Measurements from ENCODE around the gene GFI1. TPM values are rescaled to one million over a fixed set of nuclear protein-coding genes. Genes with fewer than 3 reads are reported as not detected.

The GFI1 gene
- total and polyA plus RNA-seq, 2 of the 13 experiments (the other 11 are each of a cell fraction or from before 2014, with no cell fraction given) = 10.3 to 10.5 TPM

GRCh38 chr1:92473781-92474495 is 12.8 kb downstream of the GFI1 start:
- Histone ChIP-seq H3K4me3 (replicated peaks in 1 of 3; ENCODE audit: insufficient read depth in 1 of 3, low read depth in 2 of 3, low read length in 3 of 3) (no peak overlapping the region), H3K27ac (ENCODE audit: extremely low read length, insufficient read depth, low read length) (no peak overlapping the region), H3K9me3 (ENCODE audit: low read length) (no peaks in the 10 kb centered on the region), H3K36me3 (replicated peaks in 1 of 2; ENCODE audit: control insufficient read depth in 1 of 2, insufficient read depth in 2 of 2, low read length in 2 of 2) (peaks cover 0 to 23% of the 10 kb centered on the region in 2 experiments; a peak in 4 of 5 replicates), H2AFZ (ENCODE audit: low read length) (no peak overlapping the region), H3K27me3 (ENCODE audit: control insufficient read depth in 1 of 2, insufficient read depth in 2 of 2, low read length in 2 of 2) (no peaks in the 10 kb centered on the region), H3K9ac (ENCODE audit: insufficient read depth, low read depth, low read length) (no peak overlapping the region), H4K20me1 (ENCODE audit: insufficient read depth, low read length) (no peaks in the 10 kb centered on the region), H3K79me2 (ENCODE audit: insufficient read depth, low read length) (no peaks in the 10 kb centered on the region), H3K4me2 (ENCODE audit: low read depth, low read length) (no peak overlapping the region), H3K4me1 (ENCODE audit: insufficient read depth, low read length) (no peaks in the 10 kb centered on the region)
- DNase-seq (ENCODE audit: low spot score) = no peak
- ChIA-PET CTCF (ENCODE audit: low intra/inter-chr PET ratio, low total read pairs) (no interaction called here), POLR2A (no interaction called here)
- in situ Hi-C loops (cut with HindIII; ENCODE audit: extremely low pct_ligation_motif_present, low pct_unique_long_range_greater_than_20kb) = no loop called here
- intact Hi-C loops (cut with micrococcal nuclease; ENCODE audit: unreplicated experiment) = no loop called here
- no peak for ATAC-seq
- no peak for TF ChIP-seq KAT8 (CRISPR knock-in tag; IDR thresholded peaks at IDR 0.05)
- TF ChIP-seq PCBP1 (IDR thresholded peaks at IDR 0.05; ENCODE audit: borderline replicate concordance, low read depth, low read length) = no peak
- TF ChIP-seq SNAPC2 (CRISPR knock-in tag; IDR thresholded peaks at IDR 0.05) = no peak
- TF ChIP-seq, protein P1, sequence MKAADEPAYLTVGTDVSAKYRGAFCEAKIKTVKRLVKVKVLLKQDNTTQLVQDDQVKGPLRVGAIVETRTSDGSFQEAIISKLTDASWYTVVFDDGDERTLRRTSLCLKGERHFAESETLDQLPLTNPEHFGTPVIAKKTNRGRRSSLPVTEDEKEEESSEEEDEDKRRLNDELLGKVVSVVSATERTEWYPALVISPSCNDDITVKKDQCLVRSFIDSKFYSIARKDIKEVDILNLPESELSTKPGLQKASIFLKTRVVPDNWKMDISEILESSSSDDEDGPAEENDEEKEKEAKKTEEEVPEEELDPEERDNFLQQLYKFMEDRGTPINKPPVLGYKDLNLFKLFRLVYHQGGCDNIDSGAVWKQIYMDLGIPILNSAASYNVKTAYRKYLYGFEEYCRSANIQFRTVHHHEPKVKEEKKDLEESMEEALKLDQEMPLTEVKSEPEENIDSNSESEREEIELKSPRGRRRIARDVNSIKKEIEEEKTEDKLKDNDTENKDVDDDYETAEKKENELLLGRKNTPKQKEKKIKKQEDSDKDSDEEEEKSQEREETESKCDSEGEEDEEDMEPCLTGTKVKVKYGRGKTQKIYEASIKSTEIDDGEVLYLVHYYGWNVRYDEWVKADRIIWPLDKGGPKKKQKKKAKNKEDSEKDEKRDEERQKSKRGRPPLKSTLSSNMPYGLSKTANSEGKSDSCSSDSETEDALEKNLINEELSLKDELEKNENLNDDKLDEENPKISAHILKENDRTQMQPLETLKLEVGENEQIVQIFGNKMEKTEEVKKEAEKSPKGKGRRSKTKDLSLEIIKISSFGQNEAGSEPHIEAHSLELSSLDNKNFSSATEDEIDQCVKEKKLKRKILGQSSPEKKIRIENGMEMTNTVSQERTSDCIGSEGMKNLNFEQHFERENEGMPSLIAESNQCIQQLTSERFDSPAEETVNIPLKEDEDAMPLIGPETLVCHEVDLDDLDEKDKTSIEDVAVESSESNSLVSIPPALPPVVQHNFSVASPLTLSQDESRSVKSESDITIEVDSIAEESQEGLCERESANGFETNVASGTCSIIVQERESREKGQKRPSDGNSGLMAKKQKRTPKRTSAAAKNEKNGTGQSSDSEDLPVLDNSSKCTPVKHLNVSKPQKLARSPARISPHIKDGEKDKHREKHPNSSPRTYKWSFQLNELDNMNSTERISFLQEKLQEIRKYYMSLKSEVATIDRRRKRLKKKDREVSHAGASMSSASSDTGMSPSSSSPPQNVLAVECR (CRISPR knock-in tag; IDR thresholded peaks at IDR 0.05; ENCODE audit: borderline replicate concordance) = no peak
- TF ChIP-seq ATF2 (CRISPR knock-in tag; IDR thresholded peaks at IDR 0.05) = no peak
- TF ChIP-seq DR1 (CRISPR knock-in tag; IDR thresholded peaks at IDR 0.05) = no peak
- no peak for TF ChIP-seq KMT2B (CRISPR knock-in tag; IDR thresholded peaks at IDR 0.05)
- TF ChIP-seq SMAD1 (CRISPR knock-in tag; IDR thresholded peaks at IDR 0.05; ENCODE audit: borderline replicate concordance, low read depth) = no peak
- no peak for TF ChIP-seq FUBP1 (CRISPR knock-in tag; IDR thresholded peaks at IDR 0.05; ENCODE audit: borderline replicate concordance)
- no peak for TF ChIP-seq ZNF841 (CRISPR knock-in tag; IDR thresholded peaks at IDR 0.05; ENCODE audit: borderline replicate concordance)
- no peak for TF ChIP-seq NFYC (CRISPR knock-in tag; IDR thresholded peaks at IDR 0.05)
- no peak for TF ChIP-seq ZNF790 (CRISPR knock-in tag; IDR thresholded peaks at IDR 0.05; ENCODE audit: borderline replicate concordance)
- no peak for TF ChIP-seq DDIT3 (CRISPR knock-in tag; IDR thresholded peaks at IDR 0.05)
- TF ChIP-seq ZNF549 (CRISPR knock-in tag; IDR thresholded peaks at IDR 0.05) = no peak
- no peak for TF ChIP-seq ZNF124 (CRISPR knock-in tag; IDR thresholded peaks at IDR 0.05)
- TF ChIP-seq FOXP1 (IDR thresholded peaks at IDR 0.05) = no peak
- no peak for TF ChIP-seq FOXP1 (CRISPR knock-in tag; IDR thresholded peaks at IDR 0.05)
- TF ChIP-seq ZNF547 (CRISPR knock-in tag; IDR thresholded peaks at IDR 0.05) = no peak
- 98% methylated on average over 5 of the region's 5 CpGs for WGBS (ENCODE audit: low lambda C conversion rate)
- BruUV-seq (replicated peaks) = no TSS peak
- no peak for FAIRE-seq

Measured in HepG2 (cell line).